Femur (tissue), 1 donor: ENCODE results near the gene LRCH2.
"Not testable (repeated sequence)": the region's sequence is repeated elsewhere in the genome, so short reads cannot be mapped to it uniquely, and the experiment has no call there.

Source experiments
- DNase-seq: peaks from one replicate; pipeline ENCODE4 v3.0.0-alpha.2; 2017

Gene LRCH2

GRCh38 chrX:115233497-115234455, at the start of gene LRCH2:
LRCH2 (minus strand) TSS chrX:115234096; CDS start chrX:115234041, 55 bp downstream.
- DNase-seq, result peak; percentile 69

GRCh38 chrX:115269051-115269683, 35.3 kb upstream of the LRCH2 start:
- DNase-seq, result no peak

- DNase-seq, result no peak
Measured at GRCh38 chrX:115268421-115268820, 34.5 kb upstream of the LRCH2 start.

- DNase-seq, result no peak
Measured at GRCh38 chrX:115266300-115266699, 32.4 kb upstream of the LRCH2 start.

- DNase-seq, result no peak
Measured at GRCh38 chrX:115264009-115264408, 30.1 kb upstream of the LRCH2 start.

- DNase-seq, result no peak
Measured at GRCh38 chrX:115261148-115261547, 27.3 kb upstream of the LRCH2 start.

- no peak for DNase-seq
Measured at GRCh38 chrX:115260330-115260729, 26.4 kb upstream of the LRCH2 start.

GRCh38 chrX:115259238-115259875, 25.5 kb upstream of the LRCH2 start:
- no peak for DNase-seq

- DNase-seq, result no peak
Measured at GRCh38 chrX:115257711-115258110, 23.8 kb upstream of the LRCH2 start.

- no peak for DNase-seq
Measured at GRCh38 chrX:115255003-115255402, 21.1 kb upstream of the LRCH2 start.

GRCh38 chrX:115251458-115252233, 17.8 kb upstream of the LRCH2 start:
- DNase-seq, result no peak

- no peak for DNase-seq
Measured at GRCh38 chrX:115237056-115237455, 3.2 kb upstream of the LRCH2 start.

GRCh38 chrX:115236560-115236959, 2.7 kb upstream of the LRCH2 start:
- DNase-seq, result no peak

- no peak for DNase-seq
Measured at GRCh38 chrX:115234461-115234860, 565 bp upstream of the LRCH2 start.

GRCh38 chrX:115232933-115233496, 881 bp downstream of the LRCH2 start:
- no peak for DNase-seq

GRCh38 chrX:115229337-115230003, 4.4 kb downstream of the LRCH2 start:
- no peak for DNase-seq

- DNase-seq, result no peak
Measured at GRCh38 chrX:115226929-115227328, 7.0 kb downstream of the LRCH2 start.

GRCh38 chrX:115217346-115217745, 16.6 kb downstream of the LRCH2 start:
- DNase-seq, result not testable (repeated sequence)

- no peak for DNase-seq
Measured at GRCh38 chrX:115214605-115215004, 19.3 kb downstream of the LRCH2 start.

- DNase-seq, result no peak
Measured at GRCh38 chrX:115214151-115214550, 19.7 kb downstream of the LRCH2 start.

GRCh38 chrX:115209547-115209946, 24.3 kb downstream of the LRCH2 start:
- DNase-seq, result not testable (repeated sequence)

GRCh38 chrX:115204040-115204439, 29.9 kb downstream of the LRCH2 start:
- no peak for DNase-seq
